Posterior vena cava (tissue), 2 donors: ENCODE results near the gene COL4A6. TPM values are rescaled to one million over a fixed set of nuclear protein-coding genes. Genes with fewer than 3 reads are reported as not detected.

Experiments used
- DNase-seq: peaks from one replicate; pipeline ENCODE4 v3.0.0-alpha.2; 2020; ENCODE audit warnings: low spot score
- intact Hi-C, 2 donors: fragments of 100-400 bp; cut with DNase I; formaldehyde crosslinking; loops; one replicate each; pipeline versions ENCODE4 v1.14.1 to v1.14.2; 2022 to 2023
- total RNA-seq, 2 donors: library from RNA; stranded (reverse); fragmentation: NEBNext Ultra II Directional; extraction: Animal tissue kit (Norgen Biotek cat#: 25700); gene quantifications; one replicate each; pipeline ENCODE4 v1.2.1, GENCODE V29; 2021
- donor health status: DM: yes; HTN: yes; CAD: no.
- donor health status: DM: yes; HTN: yes; CAD: no.

COL4A6 gene
- total RNA-seq, 2 donors from 2014 or later: 2.3 to 3.9 TPM

DNA sequence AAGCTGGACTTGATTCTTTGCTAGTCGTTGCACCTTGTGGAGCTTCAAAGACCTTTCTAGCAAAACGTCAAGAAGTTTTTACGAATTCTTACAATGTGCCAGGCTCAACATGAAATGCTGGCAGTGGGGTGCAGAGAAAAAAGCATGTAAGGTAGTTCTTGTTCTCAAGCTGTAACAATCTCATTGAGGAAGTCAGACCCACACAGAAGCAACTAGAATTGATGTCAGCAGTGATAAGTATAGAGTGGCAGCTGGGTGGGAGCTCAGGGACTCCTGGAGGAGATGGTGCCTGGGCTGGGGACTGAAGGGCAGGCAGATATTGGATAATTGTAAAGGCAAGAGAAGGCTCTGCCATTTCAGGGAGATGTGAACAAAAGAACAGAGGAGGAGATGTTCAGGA is 264.3 kb downstream of the COL4A6 start:
- no peak for DNase-seq

DNA sequence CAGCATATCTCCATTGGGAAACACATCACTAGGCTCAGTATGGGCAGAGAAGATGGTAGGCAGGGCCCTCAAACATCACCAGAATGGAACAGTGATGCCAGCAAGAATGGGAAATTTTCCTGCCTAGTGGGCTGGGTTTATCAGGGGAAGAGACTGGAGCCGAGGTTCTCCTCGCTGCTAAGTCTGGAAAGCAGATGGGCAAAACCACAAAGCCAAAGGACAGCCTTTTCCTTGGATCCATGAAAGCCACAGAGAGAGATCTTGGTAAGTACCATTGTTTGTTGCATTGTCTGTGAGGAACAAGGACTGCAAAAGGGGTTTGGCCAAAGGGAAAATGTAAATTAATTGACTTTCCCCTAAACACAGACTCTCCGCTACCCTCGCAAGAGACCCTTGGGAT is 266.6 kb downstream of the COL4A6 start:
- intact Hi-C loops: no loop called here
- DNase-seq: no peak

More for the DNA sequence above, 264.3 kb downstream of the COL4A6 start:
- intact Hi-C loops: no loop called here

DNA sequence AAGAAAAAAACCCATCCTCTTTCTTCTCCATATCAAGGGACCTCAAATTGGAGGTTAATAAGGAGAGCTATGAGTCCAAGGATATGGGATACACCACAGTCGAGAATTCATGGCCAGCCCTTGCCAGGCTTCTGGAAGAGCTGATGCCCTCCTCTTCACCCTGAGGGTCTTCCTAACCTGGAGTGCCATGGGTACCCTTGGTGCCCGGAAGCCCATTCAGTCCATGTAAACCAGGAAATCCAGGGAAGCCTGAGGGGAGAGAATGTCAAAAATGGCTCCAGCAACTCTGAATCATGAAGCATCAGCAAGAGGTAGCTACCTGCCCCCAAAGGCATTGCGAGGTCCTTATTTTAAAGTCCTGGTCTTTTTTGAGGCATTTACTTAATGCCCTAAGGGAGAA is 268.5 kb downstream of the COL4A6 start:
- intact Hi-C loops: no loop called here
- no peak for DNase-seq

DNA sequence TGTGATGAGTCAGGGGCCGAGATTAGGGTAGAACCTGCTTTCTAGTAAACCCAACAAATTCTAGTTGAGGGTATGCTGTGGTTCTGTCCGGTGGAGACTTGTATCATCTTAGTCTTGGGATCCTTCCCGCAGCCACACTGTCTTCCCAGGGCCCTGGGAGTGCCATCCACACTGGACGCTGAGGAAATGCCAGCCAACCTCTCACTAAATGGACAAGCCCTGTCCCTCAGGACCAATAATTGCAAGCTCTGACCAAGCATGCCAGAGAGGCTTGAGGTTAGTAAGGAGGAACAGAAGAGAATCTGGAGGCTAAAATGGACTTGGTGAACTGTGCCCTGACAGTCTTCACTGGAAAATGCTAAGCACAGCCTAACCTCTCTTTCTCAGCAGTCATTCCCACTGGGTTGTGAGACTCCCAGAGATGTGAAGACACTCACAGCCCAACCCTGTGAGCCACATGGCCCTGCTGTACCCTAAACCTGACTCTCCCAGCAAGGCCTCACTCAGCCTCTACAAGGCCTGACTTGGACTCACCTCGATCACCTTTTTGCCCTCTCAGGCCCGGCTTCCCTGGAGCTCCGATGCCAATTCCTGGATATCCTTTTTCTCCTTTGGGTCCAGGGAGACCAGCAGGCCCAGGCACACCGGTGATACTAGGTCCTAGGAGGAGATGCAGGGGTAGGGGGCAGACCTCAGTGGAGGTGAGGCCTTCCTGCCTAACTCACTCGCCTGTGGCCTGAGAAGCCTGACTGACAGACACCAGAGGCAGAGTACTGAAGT is 269.1 kb downstream of the COL4A6 start:
- DNase-seq: no peak
- intact Hi-C loops: no loop called here

DNA sequence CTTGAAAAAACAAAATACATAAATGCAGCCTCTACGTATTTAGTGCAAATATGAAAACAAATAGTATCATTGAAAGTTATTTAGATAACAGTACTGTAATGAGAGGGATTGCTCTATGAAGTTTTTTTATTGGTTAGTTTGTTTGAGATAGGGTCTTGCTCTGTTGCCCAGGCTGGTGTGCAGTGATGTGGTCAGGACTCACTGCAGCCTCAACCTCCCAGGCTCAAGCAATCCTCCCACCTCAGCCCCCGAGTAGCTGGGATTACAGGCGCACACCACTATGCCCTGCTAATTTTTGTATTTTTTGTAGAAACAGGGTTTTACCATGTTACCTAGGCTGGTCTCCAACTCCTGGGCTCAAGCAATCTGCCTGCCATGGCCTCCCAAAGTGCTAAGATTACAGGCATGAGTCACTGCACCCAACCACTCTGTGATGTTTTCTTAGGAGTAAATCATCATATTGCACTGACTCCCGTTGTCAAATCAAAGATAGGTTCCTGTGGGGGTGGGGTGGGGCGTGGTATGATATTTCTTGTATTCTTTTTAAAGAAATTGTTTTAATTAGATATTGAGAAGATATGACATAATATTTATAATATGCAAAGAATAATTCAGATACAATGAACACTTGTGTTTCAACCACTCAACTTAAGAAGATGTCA is 270.9 kb downstream of the COL4A6 start:
- no peak for DNase-seq
- intact Hi-C loops: no loop called here

DNA sequence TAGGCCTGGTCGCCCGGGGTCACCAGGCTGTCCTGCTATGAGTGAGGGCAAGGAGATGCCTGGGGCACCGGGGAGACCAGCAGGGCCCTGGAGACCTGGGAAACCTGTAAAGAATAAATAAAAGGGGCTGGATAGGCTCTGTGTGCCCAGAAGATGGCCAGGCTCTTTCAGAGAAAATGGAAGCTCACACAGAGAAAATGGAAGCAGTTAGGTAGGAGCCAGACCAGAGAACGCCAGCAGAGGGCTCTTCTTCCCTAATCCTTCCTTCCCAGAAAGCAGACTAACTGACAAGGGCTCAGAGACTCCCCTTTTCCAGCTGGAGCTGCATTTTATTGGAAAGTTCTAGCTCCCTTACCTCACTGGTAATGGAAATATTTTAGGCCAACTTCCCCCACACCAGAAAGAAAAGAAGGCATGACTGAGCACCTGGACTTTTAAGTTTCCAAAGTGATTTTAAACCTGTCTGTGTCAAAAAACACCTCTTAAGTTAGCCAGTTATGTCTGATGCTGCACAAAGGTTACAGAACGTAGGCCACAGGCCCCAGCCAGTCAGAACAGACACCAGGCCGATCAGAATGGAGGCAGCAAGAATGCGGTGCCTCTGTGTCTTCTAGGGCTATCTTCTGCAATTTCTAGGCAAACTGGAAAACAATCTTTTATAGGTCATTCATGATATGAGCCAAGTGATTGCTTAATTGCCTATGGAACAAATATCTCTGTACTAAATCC is 272.7 kb downstream of the COL4A6 start:
- intact Hi-C loops: no loop called here
- DNase-seq: no peak

DNA sequence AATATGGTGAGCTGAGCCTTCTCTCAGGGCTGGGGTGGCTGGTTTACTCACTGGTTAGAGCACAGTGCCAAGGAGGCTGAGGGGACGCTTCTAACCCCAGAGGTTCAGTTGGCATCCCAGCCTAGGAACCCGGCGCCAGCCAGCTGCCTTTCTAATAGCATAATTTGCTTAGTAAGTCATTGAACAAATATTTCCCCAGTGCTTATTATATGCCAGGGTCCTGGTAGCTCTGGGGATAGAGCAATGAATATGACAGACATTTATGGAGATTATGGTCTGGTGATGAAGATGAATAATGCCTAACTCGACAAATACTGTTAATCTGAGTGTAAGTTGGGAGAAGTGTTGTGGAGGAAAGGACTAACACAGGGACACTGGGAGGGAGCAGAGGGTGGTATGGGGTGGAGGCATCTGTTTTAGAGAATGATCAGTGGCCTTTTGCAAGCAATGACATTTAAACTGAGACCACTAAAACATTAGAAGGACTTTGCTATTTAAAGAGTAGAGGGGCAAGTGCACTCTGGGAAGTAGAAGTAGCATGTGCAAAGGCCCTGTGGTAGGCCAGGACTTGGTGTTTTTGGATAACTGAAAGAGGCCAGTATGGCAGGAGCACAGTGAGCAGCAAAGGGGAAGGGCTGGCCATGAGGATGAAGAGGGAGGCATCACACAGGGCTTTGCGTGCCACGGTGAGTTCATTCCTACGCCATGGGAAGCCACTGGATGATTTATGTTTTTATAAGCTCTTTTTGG is 274.7 kb downstream of the COL4A6 start:
- intact Hi-C loops: no loop called here
- no peak for DNase-seq

DNA sequence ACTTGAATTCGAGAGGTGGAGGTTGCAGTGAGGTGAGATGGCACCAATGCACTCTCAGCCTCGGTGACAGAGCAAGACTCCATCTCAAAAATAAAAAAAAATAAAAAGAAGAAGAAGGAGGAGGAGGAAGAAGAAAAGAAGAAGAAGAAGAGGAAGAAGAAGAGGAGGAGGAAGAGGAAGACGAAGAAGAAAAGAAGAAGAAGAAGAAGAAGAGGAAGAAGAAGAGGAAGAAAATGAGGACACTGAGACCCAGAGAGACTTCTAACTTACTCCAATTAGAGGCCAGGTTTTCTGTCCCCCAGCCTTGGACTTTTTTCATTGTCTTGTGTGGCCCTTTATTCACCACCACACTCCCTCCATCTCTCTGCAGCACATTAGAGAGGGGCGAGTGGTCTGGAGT is 276.0 kb downstream of the COL4A6 start:
- intact Hi-C loops: no loop called here
- DNase-seq: no peak

DNA sequence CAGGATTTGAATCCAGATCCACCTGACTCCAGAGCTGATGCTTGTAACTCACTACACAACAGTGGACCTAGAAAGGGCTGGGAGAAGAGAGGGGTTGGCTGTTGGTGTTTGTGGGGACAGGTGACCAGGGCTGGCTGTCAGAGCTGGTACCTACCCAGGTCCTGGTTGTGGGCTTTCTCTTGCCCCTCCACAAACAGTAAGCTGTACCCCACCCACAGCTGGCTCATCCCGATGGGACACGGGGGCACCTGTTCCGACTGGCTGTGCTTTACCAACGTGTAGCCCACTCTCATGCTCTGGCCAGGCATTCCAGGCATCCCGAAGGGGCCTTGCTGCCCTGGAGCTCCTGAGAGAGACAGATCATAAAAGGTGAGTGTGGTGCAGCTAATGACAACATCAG is 277.9 kb downstream of the COL4A6 start:
- intact Hi-C loops: no loop called here
- DNase-seq: no peak

DNA sequence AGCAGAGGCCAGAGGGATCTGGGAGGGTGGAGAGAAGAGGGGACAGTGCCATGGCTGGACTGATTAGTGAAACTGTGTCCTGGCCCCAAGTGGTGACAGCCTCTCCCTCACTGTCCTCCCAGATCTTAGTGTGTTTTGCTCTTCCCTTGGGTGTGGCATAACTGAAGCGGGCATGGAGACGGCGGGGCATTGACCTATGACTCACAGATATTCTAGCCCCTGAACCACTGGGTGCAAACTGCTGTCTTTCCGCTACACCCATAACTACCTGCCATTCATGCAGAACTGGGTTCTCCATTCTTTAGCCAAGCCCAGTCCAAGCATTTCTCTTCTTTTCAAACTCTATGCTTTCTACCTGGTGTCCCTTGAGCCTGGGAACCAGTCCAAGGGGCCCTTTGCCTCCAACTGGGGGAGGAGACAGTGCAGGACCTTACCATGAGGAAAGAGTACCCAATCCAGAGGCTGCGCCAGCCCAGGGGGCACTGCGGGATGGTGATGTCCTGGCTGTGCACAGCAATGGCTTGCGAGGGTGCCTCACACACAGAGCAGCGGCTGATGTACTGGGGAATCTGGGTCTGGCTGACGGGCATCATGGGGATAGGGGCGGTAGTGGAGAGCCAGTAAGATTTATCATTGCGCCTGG is 279.1 kb downstream of the COL4A6 start:
- intact Hi-C loops: no loop called here

DNA sequence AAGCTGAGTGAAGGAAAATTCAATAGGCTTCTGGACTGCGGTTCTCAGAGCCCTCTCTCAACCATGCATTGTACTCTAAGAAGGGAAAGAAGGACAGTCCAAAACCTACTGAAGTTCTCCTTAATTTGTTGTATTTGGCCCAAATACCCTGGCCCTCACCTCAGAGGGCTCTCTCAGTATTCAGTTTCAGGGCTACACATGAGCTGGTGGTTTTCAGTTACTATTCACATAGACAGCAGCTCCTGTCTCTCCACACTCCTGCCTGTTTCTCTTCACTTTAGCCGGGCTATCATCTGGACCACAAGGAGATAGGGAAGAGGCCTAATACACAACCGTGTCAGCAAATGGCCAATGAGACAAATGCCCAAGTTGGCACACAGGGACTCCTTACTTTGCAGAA is 280.6 kb downstream of the COL4A6 start:
- intact Hi-C loops: no loop called here

More for the DNA sequence above, 279.1 kb downstream of the COL4A6 start:
- DNase-seq: peak; percentile 73

DNA sequence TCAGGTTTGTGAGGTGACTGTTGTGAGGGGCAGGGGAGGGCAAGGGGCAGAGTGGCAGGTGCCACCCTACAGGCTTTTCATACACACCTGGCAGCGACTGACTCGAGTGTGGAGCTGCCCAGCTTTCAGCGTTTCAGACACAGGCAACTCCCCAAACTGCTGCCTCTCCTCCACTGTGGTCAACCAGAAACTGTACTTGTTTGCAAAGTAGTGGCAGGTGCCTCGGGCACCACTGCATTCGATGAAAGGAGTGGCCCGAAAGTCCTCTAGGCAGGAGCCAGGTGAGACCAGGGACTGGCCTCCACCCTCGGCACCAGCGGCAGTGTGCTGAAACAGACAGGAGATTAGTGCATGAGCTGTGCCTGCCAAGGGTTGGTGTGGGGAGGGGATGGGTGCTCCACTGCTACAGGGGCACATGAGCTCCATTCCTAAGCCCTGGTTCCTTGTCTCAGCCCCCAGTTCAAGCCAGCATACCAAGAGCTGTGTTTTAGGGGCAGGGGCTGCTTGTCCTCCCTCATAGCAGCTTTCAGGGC is 281.2 kb downstream of the COL4A6 start:
- no peak for DNase-seq
- intact Hi-C loops: no loop called here

More for the DNA sequence above, 280.6 kb downstream of the COL4A6 start:
- no peak for DNase-seq

DNA sequence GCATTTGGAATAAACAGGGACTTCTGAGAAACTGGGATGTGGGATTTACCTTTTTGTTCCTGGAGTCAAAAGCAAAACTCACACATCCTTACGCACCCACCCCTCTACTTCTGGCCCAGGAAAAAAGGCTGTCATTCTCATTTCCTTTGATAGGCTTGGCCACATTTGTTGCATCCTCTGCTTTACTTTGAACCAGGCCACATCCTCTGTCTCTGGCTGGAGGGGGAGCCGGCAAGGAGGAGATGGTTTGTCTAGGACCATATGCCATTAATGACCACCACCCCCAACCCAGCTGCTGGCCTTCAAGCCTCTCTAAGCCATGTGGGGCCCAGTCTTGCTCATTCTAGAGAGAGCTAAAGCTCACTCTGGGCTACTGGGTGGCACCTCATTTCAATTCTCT is 282.1 kb downstream of the COL4A6 start:
- no peak for DNase-seq
- intact Hi-C loops: no loop called here

DNA sequence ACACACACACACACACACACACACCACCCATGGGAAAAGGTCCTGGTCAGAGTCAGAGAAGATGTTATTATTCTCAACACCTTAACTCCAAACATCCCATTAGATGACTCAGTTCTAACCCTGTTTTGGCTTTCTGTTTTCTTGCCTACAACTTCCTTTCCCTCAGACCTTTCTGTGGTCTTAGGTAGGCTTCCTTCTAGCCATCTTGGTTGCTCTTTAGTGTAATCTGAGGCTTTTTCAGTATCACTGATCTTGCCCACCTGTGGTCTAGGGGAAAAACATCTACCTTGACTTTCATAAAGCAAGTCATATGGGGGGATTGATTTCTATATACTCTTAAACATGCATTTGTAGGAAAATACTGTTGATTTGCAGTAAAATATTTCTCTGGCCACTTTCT is 289.7 kb downstream of the COL4A6 start:
- DNase-seq: no peak
- intact Hi-C loops: loop anchor here in 1 of 2 donors (5.0 kb wide), 1 partner anchor 261 kb away; no protein-coding TSS in a partner anchor

DNA sequence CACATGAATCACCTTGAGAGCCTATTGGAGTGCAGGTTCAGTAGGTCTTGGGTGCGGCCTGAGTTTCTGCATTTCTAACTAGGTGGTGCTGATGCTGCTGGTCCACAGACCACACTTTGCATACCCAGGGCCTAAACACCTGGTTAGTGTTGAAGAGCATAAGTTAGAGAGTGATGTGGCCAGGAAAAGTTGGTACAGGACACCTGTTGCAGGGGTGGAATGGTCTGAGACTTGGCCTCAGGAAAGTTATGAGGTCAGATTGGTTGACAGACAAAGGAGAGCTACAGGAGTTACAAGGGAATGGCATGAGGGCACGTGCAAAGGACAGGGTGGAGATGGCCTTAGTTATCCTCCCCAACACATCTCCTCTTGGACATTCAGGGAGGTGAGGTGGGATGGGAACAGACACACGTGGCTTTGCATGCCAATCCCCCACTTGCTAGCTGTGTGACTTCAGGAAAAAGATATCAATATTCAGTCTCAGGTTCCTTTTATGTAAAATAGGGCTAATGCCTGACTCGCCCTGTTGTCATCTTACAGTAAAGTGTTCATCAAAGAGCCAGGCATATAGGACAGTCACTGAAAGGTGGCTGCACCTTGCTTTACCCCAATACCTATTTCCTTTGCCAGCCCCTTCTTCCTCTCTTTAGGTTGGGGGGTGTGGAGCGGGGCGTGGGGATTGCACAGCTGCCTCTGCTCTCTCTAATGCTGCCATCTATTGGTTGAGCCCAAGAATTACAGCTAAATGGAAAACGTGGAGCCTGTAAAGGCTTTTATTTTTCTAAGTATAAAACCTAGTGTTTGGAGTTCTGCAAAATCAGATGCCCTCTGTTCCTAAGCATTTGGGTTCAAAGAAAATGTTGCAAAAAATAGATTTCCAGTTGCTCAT is 299.2 kb downstream of the COL4A6 start:
- DNase-seq: no peak
- intact Hi-C loops: no loop called here

DNA sequence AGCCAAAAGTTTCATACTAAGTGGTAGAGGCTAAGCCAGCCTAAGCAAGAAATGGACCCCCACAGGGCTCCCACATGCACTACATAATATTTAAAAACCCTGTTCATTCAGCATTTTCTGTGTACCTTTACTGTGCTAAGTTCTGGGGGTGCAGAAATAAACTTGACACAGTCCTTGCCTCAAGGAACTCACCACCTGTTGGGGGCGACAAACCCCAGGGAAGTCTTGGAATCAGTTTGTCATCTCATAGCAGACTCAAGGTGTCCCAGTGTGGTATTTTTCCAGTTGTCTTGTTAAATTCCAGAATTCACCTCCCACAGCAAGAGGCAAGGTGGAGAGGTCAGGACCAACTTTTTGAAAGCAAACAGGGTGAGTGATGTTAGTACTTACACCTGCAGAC is 303.5 kb downstream of the COL4A6 start:
- intact Hi-C loops: no loop called here
- DNase-seq: no peak

DNA sequence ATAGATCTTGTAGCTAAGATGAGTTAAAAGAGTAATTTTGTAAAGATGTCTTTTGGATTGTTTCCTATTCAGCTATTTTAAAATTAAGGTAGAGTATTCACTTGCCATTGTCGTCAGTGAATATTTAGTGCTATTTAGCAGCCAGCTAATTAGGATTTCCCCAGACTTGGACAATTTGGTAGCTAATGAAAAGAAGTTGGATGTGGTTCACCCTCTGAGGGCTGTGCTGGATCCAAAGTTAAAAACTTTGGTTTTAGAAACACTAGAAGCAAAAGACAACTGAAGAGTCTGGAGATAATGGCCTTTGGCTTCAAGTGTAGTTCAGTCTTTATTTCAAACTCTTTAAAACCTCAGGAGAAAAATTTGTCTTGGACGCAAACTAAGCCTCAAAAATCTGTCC is 305.3 kb downstream of the COL4A6 start:
- intact Hi-C loops: no loop called here
- no peak for DNase-seq

DNA sequence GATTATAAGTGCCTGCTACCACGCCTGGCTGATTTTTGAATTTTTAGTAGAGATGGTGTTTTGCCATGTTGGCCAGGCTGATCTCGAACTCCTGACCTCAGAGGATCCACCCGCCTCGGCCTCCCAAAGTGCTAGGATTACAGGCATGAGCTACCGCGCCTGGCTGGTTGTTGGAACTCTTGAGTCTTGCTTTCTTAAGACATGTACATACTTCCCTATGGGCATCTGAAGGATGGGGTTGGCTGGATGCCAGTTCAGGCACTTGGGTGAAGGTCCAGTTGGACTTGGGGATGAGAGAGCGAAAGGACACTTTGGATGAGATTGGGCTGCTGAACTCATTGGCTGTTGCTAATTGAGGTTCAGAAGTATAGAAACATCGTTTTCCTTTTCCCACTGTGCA is 306.2 kb downstream of the COL4A6 start:
- intact Hi-C loops: no loop called here
- no peak for DNase-seq
